GM21737 (cell line): ENCODE data around the gene FRMPD1.

Experiments
- ATAC-seq: cut with Tn5 transposase; IDR thresholded peaks from one replicate; pipeline ENCODE4 v1.9.1; 2021; ENCODE audit warnings: mild to moderate bottlenecking, moderate library complexity; ENCODE audit not compliant: unreplicated experiment

The FRMPD1 gene

DNA sequence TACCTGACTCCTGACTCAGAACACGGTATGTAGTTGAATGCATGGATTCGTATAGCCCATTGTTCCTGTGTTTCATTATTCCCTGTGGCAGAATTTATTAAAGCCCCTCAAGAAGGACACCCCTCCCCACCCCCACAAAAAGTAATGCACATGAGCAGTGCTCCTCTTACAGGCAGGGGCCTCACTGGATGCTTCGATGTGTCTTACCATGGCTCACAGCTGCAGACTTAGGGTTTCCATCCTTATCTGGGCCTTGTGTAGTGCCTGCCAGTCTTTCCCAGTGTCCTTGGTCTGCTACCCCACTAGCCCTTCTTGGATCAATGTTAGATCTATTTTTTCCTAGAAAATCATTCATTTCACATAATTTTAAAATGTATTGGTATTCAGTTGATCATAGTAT is 119.2 kb downstream of the FRMPD1 start:
- no peak for ATAC-seq

DNA sequence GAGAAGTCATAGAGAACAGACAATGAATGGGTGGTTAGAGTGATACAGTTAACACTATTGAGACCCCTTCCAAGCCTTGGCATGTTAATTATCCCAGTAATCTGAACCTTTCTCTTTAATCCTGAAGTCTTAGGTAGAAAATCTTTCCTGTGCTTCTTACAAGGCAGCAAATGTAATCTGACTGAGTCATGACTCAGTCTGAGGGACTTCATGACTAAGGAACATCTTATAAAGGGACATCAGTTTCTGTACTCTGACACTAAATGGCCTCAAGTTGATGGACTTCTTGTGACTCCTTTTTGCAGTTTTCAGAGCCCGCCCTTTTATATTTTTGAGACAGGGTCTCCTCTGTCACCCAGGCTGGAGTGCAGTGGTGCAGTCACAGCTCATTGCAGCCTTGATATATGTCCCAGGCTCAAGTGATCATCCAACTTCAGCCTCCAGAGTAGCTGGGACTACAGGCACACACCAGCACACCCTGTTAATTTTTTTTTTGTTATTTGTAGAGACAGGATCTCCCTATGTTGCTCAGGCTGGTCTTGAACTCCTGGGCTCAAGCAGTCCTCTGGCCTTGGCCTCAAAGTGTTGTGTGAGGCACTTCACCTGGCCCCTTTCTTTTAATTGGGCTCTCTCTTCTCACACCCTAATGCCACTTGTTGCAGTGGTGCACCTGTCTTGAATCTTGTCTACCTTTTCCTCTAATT is 124.6 kb downstream of the FRMPD1 start:
- no peak for ATAC-seq

DNA sequence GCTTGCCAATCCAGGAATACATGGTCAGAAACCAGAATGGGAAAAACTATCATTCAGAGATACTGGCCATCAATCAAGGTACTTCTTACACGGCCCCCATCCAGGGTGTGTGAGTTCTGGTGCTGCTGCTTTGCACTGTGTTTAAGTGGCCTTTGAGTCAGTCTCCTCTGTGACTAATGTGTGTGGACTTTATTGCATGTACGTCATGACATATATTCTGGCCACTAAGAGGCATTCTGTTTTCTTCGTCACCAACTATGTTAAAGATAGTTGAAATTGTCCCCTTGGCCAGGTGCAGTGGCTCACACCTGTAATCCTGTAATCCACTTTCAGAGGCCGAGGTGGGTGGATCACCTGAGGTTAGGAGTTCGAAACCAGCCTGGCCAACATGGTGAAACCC is 125.6 kb downstream of the FRMPD1 start:
- no peak for ATAC-seq

DNA sequence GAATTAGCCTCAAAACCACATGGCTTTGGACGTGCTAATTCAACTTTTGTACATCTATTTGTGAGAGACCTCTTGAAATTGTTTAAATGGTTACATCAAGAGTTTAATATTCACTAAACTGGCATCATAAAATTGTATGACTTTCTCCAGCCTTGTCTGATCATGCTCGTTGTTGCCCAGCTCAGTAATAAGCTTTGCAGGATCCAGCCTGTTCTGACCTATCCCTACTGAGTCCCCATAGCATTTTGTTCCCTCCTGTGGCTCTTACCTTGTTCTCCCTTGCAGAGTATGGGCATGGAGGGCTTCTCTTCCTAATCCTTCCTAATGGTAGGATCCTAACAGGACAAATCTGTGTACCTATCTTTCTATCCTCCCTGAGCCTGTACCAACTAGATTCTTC is 127.8 kb downstream of the FRMPD1 start:
- no peak for ATAC-seq

DNA sequence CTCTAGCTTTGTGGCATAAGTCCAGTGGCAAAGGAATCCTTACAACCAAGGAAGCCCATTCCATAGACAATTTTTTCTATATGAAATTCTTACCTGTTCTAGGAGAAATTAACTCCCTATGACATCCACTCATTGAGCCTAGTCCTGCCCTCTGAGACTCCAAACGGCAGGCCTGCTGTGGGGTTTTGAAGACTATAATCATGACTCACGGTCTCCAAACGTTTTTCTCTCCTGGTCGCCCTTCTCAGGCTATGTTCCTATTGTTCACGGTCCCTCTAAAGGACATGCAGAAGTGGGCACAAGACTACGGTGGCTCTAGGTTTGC is 133.5 kb downstream of the FRMPD1 start:
- ATAC-seq, result no peak

DNA sequence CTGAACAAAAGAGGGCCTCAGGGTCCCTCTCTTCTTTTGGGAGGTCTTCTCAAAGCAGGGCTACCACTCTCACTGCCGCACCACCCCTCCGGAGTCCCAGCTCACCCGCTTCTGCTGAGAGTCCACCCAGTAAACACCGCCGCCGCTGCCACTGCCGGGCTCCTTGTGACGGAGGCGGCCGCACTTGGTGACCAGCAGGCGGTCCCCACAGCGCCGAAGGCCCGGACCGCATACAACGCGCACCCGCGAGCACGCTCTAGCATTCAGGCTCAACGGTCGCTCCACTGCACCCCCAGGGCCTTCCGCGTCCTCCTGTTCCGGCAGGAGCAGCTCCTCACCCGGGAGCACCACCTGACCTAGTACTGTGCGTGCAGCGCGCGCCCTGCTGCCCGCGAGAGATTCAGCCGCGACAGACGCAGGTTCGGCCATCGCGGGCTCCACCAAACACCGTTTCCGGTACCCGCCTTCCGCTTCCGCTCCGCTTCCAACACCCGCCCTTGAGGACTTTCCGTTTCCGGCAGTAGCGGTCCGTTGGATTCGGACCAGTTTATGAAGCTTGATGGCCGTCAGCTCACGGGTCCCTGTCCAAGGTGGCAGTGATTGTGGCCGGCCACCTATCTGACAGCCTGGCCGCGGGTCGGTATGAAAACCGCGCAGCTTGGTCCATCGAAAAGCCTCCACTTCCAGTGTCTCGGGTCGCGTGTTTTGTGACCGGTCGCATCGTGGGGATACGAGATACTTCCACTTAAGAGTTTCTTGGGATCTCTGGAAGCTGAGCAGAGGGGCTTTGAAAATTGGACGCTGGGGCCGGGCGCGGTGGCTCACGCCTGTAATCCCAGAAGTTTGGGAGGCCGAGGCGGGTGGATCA is 134.1 kb downstream of the FRMPD1 start, which contains the start of gene EXOSC3:
Gene EXOSC3, minus strand, starts transcription at position 449 of the 868 bp plus-strand sequence. Its CDS starts 20 bp downstream, at position 429.
- ATAC-seq, result peak; percentile 89

DNA sequence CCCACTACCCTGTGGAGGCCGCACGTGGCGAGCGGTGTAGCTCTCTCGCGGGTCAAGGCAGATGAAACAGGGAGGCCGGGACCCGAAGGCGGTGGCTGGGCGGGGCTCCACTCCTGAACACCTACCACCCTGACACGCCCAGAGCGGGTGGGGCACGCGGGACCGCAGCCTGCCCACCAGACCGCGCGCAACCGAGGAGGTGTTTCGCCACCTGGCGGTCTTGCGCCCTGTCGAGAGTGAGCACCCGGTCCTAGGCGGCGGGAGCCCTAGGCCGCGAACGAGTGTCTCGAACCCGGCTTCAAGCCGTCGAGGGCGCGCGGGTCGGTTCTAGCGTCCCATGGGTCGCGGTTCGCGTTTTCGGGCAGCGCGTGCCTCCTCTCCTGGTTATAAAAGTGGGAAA is 136.3 kb downstream of the FRMPD1 start:
- no peak for ATAC-seq

DNA sequence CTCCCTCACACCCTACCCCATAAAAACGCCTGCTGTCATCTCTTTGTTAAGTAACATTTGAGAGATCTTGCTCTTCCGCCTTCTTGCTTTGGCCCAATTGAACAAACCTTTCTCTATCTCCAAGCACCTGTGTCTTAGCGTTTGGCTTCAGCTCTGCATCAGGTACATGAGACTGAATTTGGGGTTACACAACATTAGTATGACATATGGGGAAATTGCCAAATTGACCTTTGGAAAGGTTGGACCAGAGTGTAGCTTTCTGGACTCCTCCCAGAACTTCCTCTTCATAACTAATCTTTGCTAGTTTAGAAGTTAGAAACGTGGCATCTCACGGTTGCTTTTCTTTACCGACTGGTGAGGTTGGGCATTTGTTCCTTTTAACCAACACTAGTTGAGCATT is 137.6 kb downstream of the FRMPD1 start:
- ATAC-seq, result no peak

DNA sequence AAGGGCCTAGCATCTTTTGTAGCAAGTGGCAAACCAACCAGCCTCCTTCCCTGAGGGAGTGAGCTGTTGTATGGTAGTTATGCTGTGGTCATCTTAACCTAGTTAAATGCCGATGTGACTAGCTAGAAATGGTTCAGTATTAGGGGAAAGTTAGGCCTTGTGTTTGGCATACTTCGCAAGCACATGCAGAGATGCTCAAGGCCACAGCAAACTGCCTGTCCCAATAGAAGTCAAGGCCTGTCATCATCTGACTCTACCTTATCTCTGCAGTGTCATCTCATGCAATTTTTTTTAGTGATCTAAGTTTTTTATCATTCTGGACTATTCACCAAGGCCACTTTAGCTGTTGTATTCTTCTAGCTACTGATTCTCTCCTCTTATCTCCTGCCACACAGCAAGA is 139.3 kb downstream of the FRMPD1 start:
- no peak for ATAC-seq

DNA sequence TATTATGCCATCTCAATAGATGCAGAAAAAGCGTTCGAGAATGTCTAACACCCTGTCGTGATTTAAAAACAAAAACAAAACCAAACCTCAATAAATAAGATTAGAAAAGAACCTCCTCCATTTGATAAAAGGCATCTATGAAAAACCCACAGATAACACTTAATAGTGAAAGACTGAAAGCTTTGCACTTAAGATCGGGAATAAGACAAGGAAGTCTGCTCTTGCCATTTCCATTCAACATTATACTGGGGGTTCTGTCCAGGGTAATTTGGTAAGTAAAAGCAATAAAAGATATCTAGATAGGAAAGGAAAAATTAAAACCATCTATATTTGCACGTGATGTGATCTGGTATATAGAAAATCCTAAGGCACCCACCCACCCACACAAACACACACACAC is 141.4 kb downstream of the FRMPD1 start:
- ATAC-seq, result no peak

DNA sequence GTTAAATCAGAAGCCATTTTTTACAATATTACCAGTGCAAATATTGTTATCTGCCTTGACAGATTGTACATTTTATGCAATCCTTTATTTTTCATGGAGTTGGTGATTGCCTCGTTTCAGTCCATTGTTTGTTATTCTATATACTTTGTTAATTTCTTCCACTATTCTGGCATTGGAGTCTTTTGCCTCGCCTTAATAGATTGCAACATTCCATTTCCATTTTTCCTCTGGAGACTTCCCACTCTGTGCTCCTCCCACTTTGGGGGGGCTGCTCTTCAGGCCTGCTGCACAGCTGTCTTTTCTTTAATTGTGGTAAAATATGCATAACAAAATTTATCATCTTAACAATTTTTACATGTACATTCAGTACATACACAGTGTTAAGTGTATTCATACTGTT is 145.5 kb downstream of the FRMPD1 start:
- no peak for ATAC-seq
